HepG2 (cell line): ENCODE results near the gene LGALS7B. TPM values are rescaled to one million over a fixed set of nuclear protein-coding genes. Genes with fewer than 3 reads are reported as not detected.

Experiments
- ATAC-seq: fragments of 200-7000 bp; cut with Tn5 transposase; 3 replicates; pipeline ENCODE4 v1.9.1; 2020; ENCODE audit warnings: mild to moderate bottlenecking, moderate library complexity
- BruUV-seq: library from RNA; stranded (reverse); fragments of 400-500 nt; replicated peaks from 2 replicates; lab custom pipeline; 2021; lab: Mats Ljungman, UMichigan
- CTCF ChIA-PET: fragments of 300-600 bp; formaldehyde crosslinking; extraction: SDS; loops from one replicate; lab custom pipeline; 2021; ENCODE audit warnings: low total read pairs, inconsistent platforms, low intra/inter-chr PET ratio; lab: Yijun Ruan, JAX
- POLR2A ChIA-PET: fragments of 350-600 bp; sonication (Branson Sonifier 250); formaldehyde crosslinking; loops from one replicate; lab custom pipeline; 2020; ENCODE audit warnings: antibody characterized with exemption, inconsistent platforms; lab: Yijun Ruan, JAX
- DNase-seq: peaks from one replicate; pipeline ENCODE4 v3.0.0-alpha.2; 2015; ENCODE audit warnings: low spot score
- FAIRE-seq: peaks from 3 replicates; lab custom pipeline; 2011; peaks lifted over from hg19 to GRCh38; lab: Jason Lieb, UNC
- H2AFZ ChIP-seq: one replicate; pipeline ENCODE4 v1.6.1; 2011; ENCODE audit warnings: low read length, inconsistent platforms
- H3K27ac ChIP-seq: fragments of 300-600 bp; 3 replicates; pipeline ENCODE4 v1.8.0; 2011; ENCODE audit warnings: mixed run types, mild to moderate bottlenecking, mixed read lengths, low read length, inconsistent platforms; ENCODE audit not compliant: insufficient read depth; ENCODE audit errors: extremely low read length
- H3K27me3 ChIP-seq, 2 experiments: fragments of 200-600 bp in 1 of 2; 2 replicates in 1 of 2; 3 replicates in 1 of 2; pipeline versions ENCODE4 v1.6.0 to v1.8.0; 2011; ENCODE audit warnings: low read length in 2 of 2, mild to moderate bottlenecking in 2 of 2, moderate library complexity in 2 of 2, inconsistent platforms in 1 of 2; ENCODE audit not compliant: insufficient read depth in 2 of 2, control insufficient read depth in 1 of 2
- H3K36me3 ChIP-seq, 2 experiments: fragments of 200-600 bp in 1 of 2; replicated peaks in 1 of 2; 2 replicates in 1 of 2; 3 replicates in 1 of 2; pipeline versions ENCODE4 v1.5.1 to v1.8.0; 2011; ENCODE audit warnings: low read length in 2 of 2, inconsistent platforms in 1 of 2; ENCODE audit not compliant: insufficient read depth in 2 of 2, control insufficient read depth in 1 of 2
- H3K4me1 ChIP-seq: 2 replicates; pipeline ENCODE4 v1.5.1; 2012; ENCODE audit warnings: low read length, inconsistent platforms; ENCODE audit not compliant: insufficient read depth
- H3K4me2 ChIP-seq: 2 replicates; pipeline ENCODE4 v1.6.0; 2011; ENCODE audit warnings: low read depth, low read length, inconsistent platforms
- H3K4me3 ChIP-seq, 3 experiments: fragments of 200-600 bp in 1 of 3; sonication (generic), shearing (Covaris generic) in 1 of 3; replicated peaks in 1 of 3; 2 replicates each; pipeline ENCODE4 v1.5.1; 2011 to 2016; ENCODE audit warnings: low read length in 3 of 3, inconsistent platforms in 2 of 3, low read depth in 2 of 3, mild to moderate bottlenecking in 2 of 3, control low read depth in 1 of 3, mixed read lengths in 1 of 3; ENCODE audit not compliant: insufficient read depth in 1 of 3
- H3K79me2 ChIP-seq: one replicate; pipeline ENCODE4 v1.6.1; 2011; ENCODE audit warnings: low read length, inconsistent platforms; ENCODE audit not compliant: insufficient read depth
- H3K9ac ChIP-seq: 2 replicates; pipeline ENCODE4 v1.6.0; 2011; ENCODE audit warnings: mild to moderate bottlenecking, low read depth, low read length, inconsistent platforms; ENCODE audit not compliant: insufficient read depth
- H3K9me3 ChIP-seq: 2 replicates; pipeline ENCODE4 v1.5.1; 2012; ENCODE audit warnings: mild to moderate bottlenecking, low read length
- H4K20me1 ChIP-seq: 2 replicates; pipeline ENCODE4 v1.6.0; 2011; ENCODE audit warnings: inconsistent platforms, mild to moderate bottlenecking, low read length, moderate library complexity; ENCODE audit not compliant: insufficient read depth
- AGO2 ChIP-seq: fragments of 200-400 bp; formaldehyde crosslinking; optimal IDR thresholded peaks from 2 replicates; pipeline ENCODE3; 2017; ENCODE audit warnings: mild to moderate bottlenecking, low read depth, low read length, moderate library complexity
- HNRNPL ChIP-seq: fragments of 200-400 bp; formaldehyde crosslinking; IDR thresholded peaks from 2 replicates; pipeline ENCODE4 v1.6.1; 2017; ENCODE audit warnings: mild to moderate bottlenecking, low read depth, low read length
- NKX3-1 ChIP-seq: sonication (generic); formaldehyde crosslinking; IDR thresholded peaks from 2 replicates; pipeline ENCODE4 v1.5.0; 2020; ENCODE audit warnings: missing genetic modification reagents
- PRPF4 ChIP-seq: fragments of 200-400 bp; formaldehyde crosslinking; IDR thresholded peaks from 2 replicates; pipeline ENCODE4 v1.6.1; 2016; ENCODE audit warnings: low read length, low read depth; ENCODE audit not compliant: poor library complexity, severe bottlenecking
- RBFOX2 ChIP-seq: fragments of 200-400 bp; formaldehyde crosslinking; IDR thresholded peaks from 2 replicates; pipeline ENCODE4 v1.6.1; 2017; ENCODE audit warnings: low read depth, mild to moderate bottlenecking, low read length
- RBM22 ChIP-seq: fragments of 200-400 bp; formaldehyde crosslinking; optimal IDR thresholded peaks from 2 replicates; pipeline ENCODE3; 2017; ENCODE audit warnings: mild to moderate bottlenecking, low read length, moderate library complexity
- SNAPC2 ChIP-seq: sonication (generic); formaldehyde crosslinking; IDR thresholded peaks from 2 replicates; pipeline ENCODE4 v1.8.1; 2022; ENCODE audit warnings: mild to moderate bottlenecking, missing genetic modification reagents
- SRSF9 ChIP-seq: fragments of 200-400 bp; formaldehyde crosslinking; IDR thresholded peaks from 2 replicates; pipeline ENCODE4 v1.6.1; 2018; ENCODE audit warnings: borderline replicate concordance, mild to moderate bottlenecking, low read depth, low read length; ENCODE audit not compliant: insufficient read depth, poor library complexity, severe bottlenecking
- TBL1XR1 ChIP-seq: fragments of 150-350 bp; IDR thresholded peaks from 2 replicates; pipeline ENCODE4 v1.6.1; 2014; ENCODE audit warnings: borderline replicate concordance, low read length; ENCODE audit not compliant: partially characterized antibody
- TBX2 ChIP-seq: sonication (generic); formaldehyde crosslinking; IDR thresholded peaks from 2 replicates; pipeline ENCODE4 v1.5.0; 2020; ENCODE audit warnings: missing genetic modification reagents, mild to moderate bottlenecking, borderline replicate concordance
- TBX3 ChIP-seq: fragments of 450-650 bp; IDR thresholded peaks from 2 replicates; pipeline ENCODE4 v1.6.1; 2017; ENCODE audit warnings: antibody characterized with exemption, mild to moderate bottlenecking, inconsistent platforms, borderline replicate concordance
- TCF12 ChIP-seq, 2 experiments: fragments of 450-650 bp in 1 of 2; sonication (generic) in 1 of 2; formaldehyde crosslinking in 1 of 2; IDR thresholded peaks; 2 replicates each; pipeline versions ENCODE4 v1.6.1 to v1.8.0; 2017 to 2022; ENCODE audit warnings: antibody characterized with exemption in 1 of 2, mild to moderate bottlenecking in 1 of 2, missing genetic modification reagents in 1 of 2, moderate library complexity in 1 of 2
- WIZ ChIP-seq: sonication (generic); formaldehyde crosslinking; IDR thresholded peaks from 2 replicates; pipeline ENCODE4 v1.5.1; 2020; ENCODE audit warnings: mild to moderate bottlenecking, missing genetic modification reagents
- ZNF207 ChIP-seq: fragments of 450-650 bp; IDR thresholded peaks from 2 replicates; pipeline ENCODE4 v1.6.1; 2016; ENCODE audit warnings: antibody characterized with exemption, borderline replicate concordance
- ZNF224 ChIP-seq: sonication (generic); formaldehyde crosslinking; IDR thresholded peaks from 2 replicates; pipeline ENCODE4 v1.5.0; 2020; ENCODE audit warnings: mild to moderate bottlenecking, missing genetic modification reagents
- ZNF484 ChIP-seq: sonication (generic); formaldehyde crosslinking; IDR thresholded peaks from 2 replicates; pipeline ENCODE4 v1.5.1; 2020; ENCODE audit warnings: mild to moderate bottlenecking, low read depth, missing genetic modification reagents, borderline replicate concordance
- ZNF850 ChIP-seq: sonication (generic); formaldehyde crosslinking; conservative IDR thresholded peaks from 2 replicates; pipeline ENCODE4 v1.9.0; 2021; ENCODE audit warnings: mild to moderate bottlenecking, missing genetic modification reagents
- ZNF879 ChIP-seq: sonication (generic); formaldehyde crosslinking; IDR thresholded peaks from 2 replicates; pipeline ENCODE4 v1.8.1; 2023; ENCODE audit warnings: missing genetic modification reagents
- ZNF891 ChIP-seq: sonication (generic); formaldehyde crosslinking; IDR thresholded peaks from 2 replicates; pipeline ENCODE4 v1.5.0; 2020; ENCODE audit warnings: mild to moderate bottlenecking, missing genetic modification reagents
- ZZZ3 ChIP-seq: sonication (generic); formaldehyde crosslinking; IDR thresholded peaks from 2 replicates; pipeline ENCODE4 v1.4.0; 2020; ENCODE audit warnings: missing genetic modification reagents, mild to moderate bottlenecking, borderline replicate concordance
- WGBS: methylation state at CpG from one replicate; pipeline ENCODE4 v1.1.6; 2017; ENCODE audit warnings: low lambda C conversion rate; 5-methylcytosine and 5-hydroxymethylcytosine counted together
- in situ Hi-C: cut with HindIII; loops from 2 replicates; pipeline ENCODE4 v1.10.0; 2017; ENCODE audit warnings: low pct_unique_long_range_greater_than_20kb; ENCODE audit not compliant: extremely low pct_ligation_motif_present
- intact Hi-C: fragments of 100-400 bp; cut with micrococcal nuclease; formaldehyde crosslinking; loops from one replicate; pipeline ENCODE4 v1.10.0; 2022; ENCODE audit not compliant: unreplicated experiment
- polyA plus RNA-seq, 8 experiments: library from polyadenylated mRNA; depleted of rRNA in 3 of 8; stranded (reverse) in 7 of 8; unstranded in 1 of 8; fragments of >200 nt; fragmentation: Illumina TruSeq in 4 of 8; extraction: Trizol in 4 of 8; gene quantifications; 2 replicates each; pipeline versions ENCODE4 v1.2.1 to v1.2.3, GENCODE V29; 2011 to 2016; ENCODE audit warnings: low read depth in 4 of 8, missing spikeins in 1 of 8, mixed read lengths in 1 of 8; ENCODE audit not compliant: insufficient read depth in 1 of 8
- total RNA-seq, 5 experiments: library from RNA; depleted of rRNA; stranded (reverse); fragments of >200 nt; fragmentation: Illumina TruSeq; extraction: Trizol; gene quantifications; 2 replicates each; pipeline ENCODE4 v1.2.3, GENCODE V29; 2016; ENCODE audit warnings: low read depth in 1 of 5
- TF ChIP-seq, protein P1 (sequence below): sonication (generic); formaldehyde crosslinking; IDR thresholded peaks from 2 replicates; pipeline ENCODE4 v1.5.0; 2020; ENCODE audit warnings: missing genetic modification reagents
- TF ChIP-seq, protein P2 (sequence below): sonication (generic); formaldehyde crosslinking; IDR thresholded peaks from 2 replicates; pipeline ENCODE4 v1.8.0; 2022; ENCODE audit warnings: missing genetic modification reagents, mild to moderate bottlenecking, inconsistent platforms, borderline replicate concordance

Gene LGALS7B
- total and polyA plus RNA-seq, 2 of the 13 experiments (the other 11 are each of a cell fraction or from before 2014, with no cell fraction given), result 1.7 to 2.1 TPM

DNA sequence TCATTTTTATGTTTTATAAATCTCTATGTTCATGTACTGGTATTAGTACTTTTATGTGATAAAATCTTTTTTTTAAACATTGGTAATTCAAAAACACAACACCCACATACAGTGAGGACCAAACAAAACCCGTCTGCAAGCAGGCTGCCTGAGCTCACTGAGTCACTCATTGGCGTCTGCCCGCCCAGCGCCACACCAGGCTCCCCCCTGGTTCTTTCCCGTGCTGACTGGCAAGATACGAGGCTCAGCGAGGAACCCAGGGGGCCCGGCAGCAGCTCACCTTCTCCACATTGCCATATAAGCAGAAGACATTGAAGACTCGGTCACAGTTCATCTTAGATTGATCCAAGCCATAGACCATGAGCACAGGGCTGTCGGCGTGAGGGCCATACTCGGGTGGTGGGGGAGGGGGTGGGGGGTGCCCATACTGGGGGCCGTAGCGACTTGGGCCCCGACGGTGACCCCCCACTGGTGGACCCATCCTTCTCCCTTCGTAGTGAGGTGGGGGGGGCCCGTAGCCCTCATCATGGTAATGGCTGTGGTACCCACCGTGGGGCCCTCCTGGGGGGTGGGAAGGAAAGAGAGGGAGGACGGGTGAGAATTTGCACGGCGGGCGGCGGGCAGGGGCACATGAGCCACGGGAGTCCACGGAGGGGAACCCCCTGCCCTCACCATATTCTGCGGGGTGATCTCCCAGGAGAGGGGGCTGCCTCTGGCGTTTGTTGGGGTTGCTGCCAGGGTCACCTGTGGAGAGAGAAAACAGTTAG lies 51.0 kb downstream of the LGALS7B start:
- no peak for TF ChIP-seq TBX3
- no peak for TF ChIP-seq ZNF224 (CRISPR knock-in tag)
- no peak for TF ChIP-seq ZNF879 (CRISPR knock-in tag)
- no peak for TF ChIP-seq ZNF850 (CRISPR knock-in tag)
- TF ChIP-seq HNRNPL, result 0 out of 2 replicates have a peak, but pooled peaks have one; percentile 3
- no peak for TF ChIP-seq ZNF891 (CRISPR knock-in tag)
- no peak for TF ChIP-seq PRPF4
- no peak for TF ChIP-seq SRSF9
- no peak for TF ChIP-seq ZNF484 (CRISPR knock-in tag)
- TF ChIP-seq, protein P1, sequence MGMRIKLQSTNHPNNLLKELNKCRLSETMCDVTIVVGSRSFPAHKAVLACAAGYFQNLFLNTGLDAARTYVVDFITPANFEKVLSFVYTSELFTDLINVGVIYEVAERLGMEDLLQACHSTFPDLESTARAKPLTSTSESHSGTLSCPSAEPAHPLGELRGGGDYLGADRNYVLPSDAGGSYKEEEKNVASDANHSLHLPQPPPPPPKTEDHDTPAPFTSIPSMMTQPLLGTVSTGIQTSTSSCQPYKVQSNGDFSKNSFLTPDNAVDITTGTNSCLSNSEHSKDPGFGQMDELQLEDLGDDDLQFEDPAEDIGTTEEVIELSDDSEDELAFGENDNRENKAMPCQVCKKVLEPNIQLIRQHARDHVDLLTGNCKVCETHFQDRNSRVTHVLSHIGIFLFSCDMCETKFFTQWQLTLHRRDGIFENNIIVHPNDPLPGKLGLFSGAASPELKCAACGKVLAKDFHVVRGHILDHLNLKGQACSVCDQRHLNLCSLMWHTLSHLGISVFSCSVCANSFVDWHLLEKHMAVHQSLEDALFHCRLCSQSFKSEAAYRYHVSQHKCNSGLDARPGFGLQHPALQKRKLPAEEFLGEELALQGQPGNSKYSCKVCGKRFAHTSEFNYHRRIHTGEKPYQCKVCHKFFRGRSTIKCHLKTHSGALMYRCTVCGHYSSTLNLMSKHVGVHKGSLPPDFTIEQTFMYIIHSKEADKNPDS (CRISPR knock-in tag), result no peak
- TF ChIP-seq TBX2 (CRISPR knock-in tag), result no peak
- TF ChIP-seq TCF12 (IDR thresholded peaks at IDR 0.05), result no peak
- no peak for TF ChIP-seq TCF12 (CRISPR knock-in tag; IDR thresholded peaks at IDR 0.05)
- TF ChIP-seq ZNF207, result no peak
- TF ChIP-seq AGO2, result peak; percentile 73
- no peak for TF ChIP-seq RBM22
- no peak for TF ChIP-seq WIZ (CRISPR knock-in tag)
- TF ChIP-seq ZZZ3 (CRISPR knock-in tag), result no peak
- no peak for TF ChIP-seq SNAPC2 (CRISPR knock-in tag)
- no peak for TF ChIP-seq NKX3-1
- peak; percentile 42; the same call in 1 of the 2 replicates for TF ChIP-seq RBFOX2
- TF ChIP-seq, protein P2, sequence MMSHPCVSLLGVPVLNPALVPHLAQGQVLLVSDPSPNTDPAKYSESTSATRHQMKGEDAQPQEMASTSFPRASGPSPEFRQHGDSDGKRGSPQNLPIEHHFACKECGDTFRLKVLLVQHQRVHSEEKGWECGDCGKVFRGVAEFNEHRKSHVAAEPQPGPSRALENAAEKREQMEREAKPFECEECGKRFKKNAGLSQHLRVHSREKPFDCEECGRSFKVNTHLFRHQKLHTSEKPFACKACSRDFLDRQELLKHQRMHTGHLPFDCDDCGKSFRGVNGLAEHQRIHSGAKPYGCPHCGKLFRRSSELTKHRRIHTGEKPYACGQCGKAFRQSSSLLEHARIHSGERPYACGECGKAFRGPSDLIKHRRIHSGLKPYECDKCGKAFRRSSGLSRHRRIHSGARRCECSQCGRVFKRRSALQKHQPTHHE, result no peak
- TF ChIP-seq TBL1XR1, result no peak
- TF ChIP-seq, all 625 proteins: peak for 3
- intact Hi-C loops, result loop anchor here (10.0 kb wide), 1 partner anchor 185 kb away; no protein-coding TSS in a partner anchor
- Histone ChIP-seq H3K9me3 (no peaks in the 10 kb centered on the region), H3K4me1 (peaks cover 81% of the 10 kb centered on the region), H3K4me3 (no peak overlapping the region), H3K27me3 (no peaks in the 10 kb centered on the region), H2AFZ (no peak overlapping the region), H3K79me2 (peaks cover 29% of the 10 kb centered on the region), H4K20me1 (peaks cover 35% of the 10 kb centered on the region), H3K4me2 (no peak overlapping the region), H3K36me3 (peaks cover 46 to 93% of the 10 kb centered on the region in 2 experiments), H3K9ac (no peak overlapping the region), H3K27ac (peak overlapping the region; percentile 60)
- ATAC-seq (no peak), DNase-seq (no peak), FAIRE-seq (no peak)
- in situ Hi-C loops, result no loop called here
- ChIA-PET CTCF (no interaction called here), POLR2A (interaction anchor here (1.1 to 4.4 kb wide), 4 partner anchors 9 to 106 kb away, joined by 3 to 42 read pairs (median 13); partner anchors contain the start of genes ECH1 and HNRNPL)
- no TSS peak for BruUV-seq
- 96% methylated on average over 24 of the region's 28 CpGs for WGBS
